A549 (cell line): ENCODE data around the gene HS6ST1.

Source experiments
- CTCF ChIP-seq: fragments of >200 bp; sonication (Bioruptor Twin); formaldehyde crosslinking; IDR thresholded peaks from 3 replicates; pipeline ENCODE4 v1.5.1; 2016
- EHMT2 ChIP-seq: fragments of 200-600 bp; sonication (generic); IDR thresholded peaks from 2 replicates; pipeline ENCODE4 v1.6.1; 2016; ENCODE audit warnings: antibody characterized with exemption, low read depth, mild to moderate bottlenecking, moderate library complexity
- HOXB5 ChIP-seq: fragments of 250-450 bp; sonication (Bioruptor Pico); IDR thresholded peaks from 2 replicates; pipeline ENCODE4 v1.5.0; 2020; ENCODE audit warnings: mild to moderate bottlenecking, moderate library complexity
- MAX ChIP-seq: IDR thresholded peaks from 2 replicates; pipeline ENCODE4 v1.6.1; 2012
- MAZ ChIP-seq: fragments of 150-350 bp; IDR thresholded peaks from 2 replicates; pipeline ENCODE4 v1.6.1; 2014; ENCODE audit warnings: antibody characterized with exemption, low read depth, low read length, borderline replicate concordance
- NPAS2 ChIP-seq: fragments of 250-450 bp; sonication (Bioruptor Pico); IDR thresholded peaks from 2 replicates; pipeline ENCODE4 v1.8.0; 2022; ENCODE audit warnings: mild to moderate bottlenecking, moderate library complexity, borderline replicate concordance
- PBX3 ChIP-seq: IDR thresholded peaks from 2 replicates; pipeline ENCODE4 v1.6.1; 2012
- POLR2A ChIP-seq: IDR thresholded peaks from 2 replicates; pipeline ENCODE4 v1.6.1; 2012; ENCODE audit warnings: mild to moderate bottlenecking, low read length
- TP53 ChIP-seq: fragments of 250-450 bp; sonication (Bioruptor Pico); IDR thresholded peaks from 2 replicates; pipeline ENCODE4 v1.5.0; 2021; ENCODE audit warnings: mild to moderate bottlenecking, moderate library complexity

- no peak for TF ChIP-seq CTCF
- no peak for TF ChIP-seq POLR2A
- TF ChIP-seq NPAS2 = no peak
- TF ChIP-seq MAZ = no peak
- TF ChIP-seq MAX = no peak
- TF ChIP-seq HOXB5 (CRISPR knock-in tag) = no peak
- TF ChIP-seq EHMT2 = no peak
- TF ChIP-seq TP53 (CRISPR knock-in tag) = no peak
- no peak for TF ChIP-seq PBX3
These were observed 46.6 kb downstream of the HS6ST1 start for GRCh38 chr2:128271911-128272600.
